Astrocyte of the spinal cord (primary cell): ENCODE measurements around the gene SLC25A34.
A peak's percentile ranks its signal among the peaks of the same experiment; 100 is the strongest.

Source experiments
- DNase-seq: peaks from one replicate; pipeline ENCODE4 v3.0.0; 2011; ENCODE audit warnings: low read depth, low spot score
- H3K4me3 ChIP-seq: 2 replicates; pipeline ENCODE4 v1.5.1; 2011; ENCODE audit warnings: low read depth, mild to moderate bottlenecking, low read length, moderate library complexity
- CTCF ChIP-seq: IDR thresholded peaks from 2 replicates; pipeline ENCODE4 v1.5.1; 2012; ENCODE audit warnings: low read depth, mild to moderate bottlenecking, low read length, inconsistent platforms
- in situ Hi-C: cut with HindIII; loops from 2 replicates; pipeline ENCODE4 v1.10.0; 2017; ENCODE audit warnings: low sequenced_read_pairs

SLC25A34 gene

GRCh38 chr1:15786581-15786980 lies 50.5 kb downstream of the SLC25A34 start:
- peak; percentile 48 for DNase-seq
- in situ Hi-C loops: no loop called here
- no peak for TF ChIP-seq CTCF
- no peak overlapping the region for H3K4me3 ChIP-seq

GRCh38 chr1:15788624-15789301 lies 52.7 kb downstream of the SLC25A34 start:
- H3K4me3 ChIP-seq: no peak overlapping the region
- TF ChIP-seq CTCF: no peak
- peak; percentile 47 for DNase-seq
- in situ Hi-C loops: no loop called here
